GM18951 (cell line): ENCODE data around the gene ETFA.
"Not testable (repeated sequence)": the region's sequence is repeated elsewhere in the genome, so short reads cannot be mapped to it uniquely, and the experiment has no call there.

ENCODE experiments used
- POLR2A ChIP-seq: IDR thresholded peaks from 4 replicates; pipeline ENCODE4 v1.6.1; 2011; ENCODE audit warnings: mild to moderate bottlenecking; ENCODE audit not compliant: insufficient read length, insufficient read depth; ENCODE audit errors: extremely low read depth
- in situ Hi-C: fragments of 300-500 bp; cut with MboI; formaldehyde crosslinking; loops from one replicate; pipeline ENCODE4 v1.12.0; 2022; ENCODE audit warnings: low sequenced_read_pairs, mixed read lengths, inconsistent platforms; ENCODE audit not compliant: unreplicated experiment

ETFA gene

GRCh38 chr15:76299786-76300185, 11.5 kb downstream of the ETFA start:
- TF ChIP-seq POLR2A: no peak
- in situ Hi-C loops: no loop called here

- in situ Hi-C loops: no loop called here
Observed at GRCh38 chr15:76298986-76299385, 12.3 kb downstream of the ETFA start.

GRCh38 chr15:76297951-76298350, 13.3 kb downstream of the ETFA start:
- in situ Hi-C loops: not testable (repeated sequence)

More at GRCh38 chr15:76298986-76299385, 12.3 kb downstream of the ETFA start:
- no peak for TF ChIP-seq POLR2A

- no peak for TF ChIP-seq POLR2A
- in situ Hi-C loops: no loop called here
Observed at GRCh38 chr15:76296849-76297248, 14.4 kb downstream of the ETFA start.

- in situ Hi-C loops: not testable (repeated sequence)
Observed at GRCh38 chr15:76294463-76294862, 16.8 kb downstream of the ETFA start.

- in situ Hi-C loops: no loop called here
Observed at GRCh38 chr15:76293361-76293760, 17.9 kb downstream of the ETFA start.

GRCh38 chr15:76289582-76289981, 21.7 kb downstream of the ETFA start:
- in situ Hi-C loops: no loop called here
- no peak for TF ChIP-seq POLR2A

More at GRCh38 chr15:76293361-76293760, 17.9 kb downstream of the ETFA start:
- TF ChIP-seq POLR2A: no peak

- no peak for TF ChIP-seq POLR2A
- in situ Hi-C loops: no loop called here
Observed at GRCh38 chr15:76286271-76286879, 24.9 kb downstream of the ETFA start.

GRCh38 chr15:76285241-76285825, 25.9 kb downstream of the ETFA start:
- TF ChIP-seq POLR2A: no peak
- in situ Hi-C loops: no loop called here

- no peak for TF ChIP-seq POLR2A
- in situ Hi-C loops: no loop called here
Observed at GRCh38 chr15:76282465-76282864, 28.8 kb downstream of the ETFA start.

- TF ChIP-seq POLR2A: no peak
- in situ Hi-C loops: no loop called here
Observed at GRCh38 chr15:76278651-76279050, 32.6 kb downstream of the ETFA start.

GRCh38 chr15:76274821-76275220, 36.4 kb downstream of the ETFA start:
- in situ Hi-C loops: no loop called here
- TF ChIP-seq POLR2A: no peak

- no peak for TF ChIP-seq POLR2A
- in situ Hi-C loops: no loop called here
Observed at GRCh38 chr15:76274226-76274625, 37.0 kb downstream of the ETFA start.

GRCh38 chr15:76270876-76271275, 40.4 kb downstream of the ETFA start:
- no peak for TF ChIP-seq POLR2A
- in situ Hi-C loops: no loop called here

GRCh38 chr15:76267077-76267476, 44.2 kb downstream of the ETFA start:
- TF ChIP-seq POLR2A: no peak

GRCh38 chr15:76265769-76266168, 45.5 kb downstream of the ETFA start:
- in situ Hi-C loops: not testable (repeated sequence)

More at GRCh38 chr15:76267077-76267476, 44.2 kb downstream of the ETFA start:
- in situ Hi-C loops: no loop called here
